ENCODE data around the gene C20orf173.

DNA sequence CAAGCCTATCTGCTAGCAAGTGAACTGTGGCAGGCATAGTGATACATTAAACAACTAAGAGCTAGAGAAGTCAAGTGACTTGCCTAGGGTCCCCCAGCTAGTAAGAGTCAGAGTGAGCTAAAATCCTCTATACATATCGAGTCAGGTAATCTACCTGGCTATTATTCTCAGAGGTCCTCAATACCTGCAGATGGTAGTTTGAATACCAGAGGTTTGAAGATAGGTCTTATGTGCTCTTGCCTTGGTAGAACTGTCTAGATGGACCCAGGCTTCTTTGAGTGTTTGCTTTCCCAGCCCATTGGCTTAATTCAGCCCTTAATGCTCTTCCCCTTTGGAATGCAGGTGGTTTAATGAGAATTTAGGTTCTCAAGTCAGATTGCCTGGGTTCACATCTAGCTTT is 13.5 kb upstream of the C20orf173 start:
- TF ChIP-seq, protein P1, sequence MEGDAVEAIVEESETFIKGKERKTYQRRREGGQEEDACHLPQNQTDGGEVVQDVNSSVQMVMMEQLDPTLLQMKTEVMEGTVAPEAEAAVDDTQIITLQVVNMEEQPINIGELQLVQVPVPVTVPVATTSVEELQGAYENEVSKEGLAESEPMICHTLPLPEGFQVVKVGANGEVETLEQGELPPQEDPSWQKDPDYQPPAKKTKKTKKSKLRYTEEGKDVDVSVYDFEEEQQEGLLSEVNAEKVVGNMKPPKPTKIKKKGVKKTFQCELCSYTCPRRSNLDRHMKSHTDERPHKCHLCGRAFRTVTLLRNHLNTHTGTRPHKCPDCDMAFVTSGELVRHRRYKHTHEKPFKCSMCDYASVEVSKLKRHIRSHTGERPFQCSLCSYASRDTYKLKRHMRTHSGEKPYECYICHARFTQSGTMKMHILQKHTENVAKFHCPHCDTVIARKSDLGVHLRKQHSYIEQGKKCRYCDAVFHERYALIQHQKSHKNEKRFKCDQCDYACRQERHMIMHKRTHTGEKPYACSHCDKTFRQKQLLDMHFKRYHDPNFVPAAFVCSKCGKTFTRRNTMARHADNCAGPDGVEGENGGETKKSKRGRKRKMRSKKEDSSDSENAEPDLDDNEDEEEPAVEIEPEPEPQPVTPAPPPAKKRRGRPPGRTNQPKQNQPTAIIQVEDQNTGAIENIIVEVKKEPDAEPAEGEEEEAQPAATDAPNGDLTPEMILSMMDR (IDR thresholded peaks at IDR 0.05; ENCODE audit: insufficient read depth, low read length, poor library complexity, severe bottlenecking), result no peak
- TF ChIP-seq EZH2phosphoT487 (conservative IDR thresholded peaks at IDR 0.05; ENCODE audit: low read length), result no peak

Measured in SU-DHL-6 (cell line).